ENCODE measurements around the gene TPH1. TPM values are rescaled to one million over a fixed set of nuclear protein-coding genes. Genes with fewer than 3 reads are reported as not detected.

The TPH1 gene
- polyA plus RNA-seq, 1 donor from 2014 or later: 1.2 TPM

GRCh38 chr11:18080451-18080850 lies 34.4 kb upstream of the TPH1 start:
- Histone ChIP-seq H3K4me3 (ENCODE audit: low read length) (no peak overlapping the region), H3K79me2 (replicated peaks; ENCODE audit: insufficient read depth, low read length) (no peaks in the 10 kb centered on the region), H2AFZ (ENCODE audit: low read depth, low read length) (no peak overlapping the region), H3K9me2 (ENCODE audit: insufficient read depth, low read length) (no peaks in the 10 kb centered on the region), H3K27ac (ENCODE audit: low read length) (no peak overlapping the region), H3K36me3 (ENCODE audit: insufficient read depth, low read length) (no peaks in the 10 kb centered on the region), H4K20me1 (ENCODE audit: insufficient read depth) (no peaks in the 10 kb centered on the region), H3K27me3 (ENCODE audit: insufficient read depth, low read depth, low read length) (no peaks in the 10 kb centered on the region), H3K9me3 (ENCODE audit: low read length) (no peaks in the 10 kb centered on the region), H3K4me2 (ENCODE audit: low read length) (no peak overlapping the region), H3F3A (ENCODE audit: insufficient read depth, low read length, poor library complexity, severe bottlenecking) (no peaks in the 10 kb centered on the region), H3K9ac (ENCODE audit: low read length) (no peak overlapping the region)
- TF ChIP-seq TAF1 (IDR thresholded peaks at IDR 0.05; ENCODE audit: low read depth) (no peak), EP300 (conservative IDR thresholded peaks at IDR 0.05; ENCODE audit: poor library complexity, severe bottlenecking) (no peak), EZH2 (IDR thresholded peaks at IDR 0.05; ENCODE audit: borderline replicate concordance, insufficient read depth, low read length, poor library complexity, severe bottlenecking) (no peak), MXI1 (conservative IDR thresholded peaks at IDR 0.05; ENCODE audit: poor library complexity, severe bottlenecking) (no peak), POLR2AphosphoS5 (IDR thresholded peaks at IDR 0.05) (no peak), CTCF (IDR thresholded peaks at IDR 0.05; ENCODE audit: poor library complexity, severe bottlenecking) (no peak), SMC3 (conservative IDR thresholded peaks at IDR 0.05; ENCODE audit: poor library complexity) (no peak), RAD21 (conservative IDR thresholded peaks at IDR 0.05) (no peak), REST (IDR thresholded peaks at IDR 0.05; ENCODE audit: borderline replicate concordance) (no peak)

GRCh38 chr11:18078909-18079308 lies 32.8 kb upstream of the TPH1 start:
- H3K4me2 ChIP-seq (ENCODE audit: low read length): no peak overlapping the region
- no peaks in the 10 kb centered on the region for H3K36me3 ChIP-seq (ENCODE audit: insufficient read depth, low read length)
- H3K27me3 ChIP-seq (ENCODE audit: insufficient read depth, low read depth, low read length): no peaks in the 10 kb centered on the region
- H4K20me1 ChIP-seq (ENCODE audit: insufficient read depth): no peaks in the 10 kb centered on the region
- no peak overlapping the region for H3K27ac ChIP-seq (ENCODE audit: low read length)
- H3F3A ChIP-seq (ENCODE audit: insufficient read depth, low read length, poor library complexity, severe bottlenecking): no peaks in the 10 kb centered on the region
- no peaks in the 10 kb centered on the region for H3K79me2 ChIP-seq (replicated peaks; ENCODE audit: insufficient read depth, low read length)
- H3K9me3 ChIP-seq (ENCODE audit: low read length): no peaks in the 10 kb centered on the region
- no peak overlapping the region for H3K9ac ChIP-seq (ENCODE audit: low read length)
- no peak overlapping the region for H3K4me3 ChIP-seq (ENCODE audit: low read length)
- no peaks in the 10 kb centered on the region for H3K9me2 ChIP-seq (ENCODE audit: insufficient read depth, low read length)
- H2AFZ ChIP-seq (ENCODE audit: low read depth, low read length): no peak overlapping the region
- TF ChIP-seq POLR2AphosphoS5 (IDR thresholded peaks at IDR 0.05) (no peak), REST (IDR thresholded peaks at IDR 0.05; ENCODE audit: borderline replicate concordance) (no peak)

All from neural cell (in vitro differentiated cells).